NCI-H146 treated with DMSO at 0.1 percent for 48 hours (cell line): ENCODE results near the gene SPDL1.

ENCODE experiments used
- DNase-seq: peaks from one replicate; lab custom pipeline; 2025; ENCODE audit not compliant: unreplicated experiment; lab: John Stamatoyannopoulos, UW

SPDL1 gene

GRCh38 chr5:169583424-169584220, at the start of gene SPDL1:
TSS of gene SPDL1 (plus strand) at chr5:169583773. CDS start at chr5:169588417, 4,644 bp downstream.
- DNase-seq = peak; percentile 77

GRCh38 chr5:169534311-169534880, 49.2 kb upstream of the SPDL1 start:
- DNase-seq = no peak

GRCh38 chr5:169534939-169535338, 48.6 kb upstream of the SPDL1 start:
- DNase-seq = no peak

- DNase-seq = no peak
These were observed 44.6 kb upstream of the SPDL1 start for GRCh38 chr5:169538944-169539343.

GRCh38 chr5:169542811-169543210, 40.8 kb upstream of the SPDL1 start:
- DNase-seq = no peak

GRCh38 chr5:169544264-169544950, 39.2 kb upstream of the SPDL1 start:
- no peak for DNase-seq

- DNase-seq = no peak
These were observed 37.8 kb upstream of the SPDL1 start for GRCh38 chr5:169545762-169546161.

- DNase-seq = no peak
These were observed 37.2 kb upstream of the SPDL1 start for GRCh38 chr5:169546346-169546745.

GRCh38 chr5:169547508-169547907, 36.1 kb upstream of the SPDL1 start:
- DNase-seq = no peak

- no peak for DNase-seq
These were observed 35.3 kb upstream of the SPDL1 start for GRCh38 chr5:169548315-169548714.

GRCh38 chr5:169549453-169550100, 34.0 kb upstream of the SPDL1 start:
- DNase-seq = no peak

- no peak for DNase-seq
These were observed 33.3 kb upstream of the SPDL1 start for GRCh38 chr5:169550227-169550626.

GRCh38 chr5:169551146-169551545, 32.4 kb upstream of the SPDL1 start:
- DNase-seq = no peak

- DNase-seq = no peak
These were observed 31.9 kb upstream of the SPDL1 start for GRCh38 chr5:169551696-169552095.

GRCh38 chr5:169554251-169554650, 29.3 kb upstream of the SPDL1 start:
- no peak for DNase-seq

- DNase-seq = no peak
These were observed 25.7 kb upstream of the SPDL1 start for GRCh38 chr5:169557838-169558237.

- DNase-seq = no peak
These were observed 21.7 kb upstream of the SPDL1 start for GRCh38 chr5:169561893-169562292.

GRCh38 chr5:169563369-169563768, 20.2 kb upstream of the SPDL1 start:
- DNase-seq = no peak

GRCh38 chr5:169566202-169566601, 17.4 kb upstream of the SPDL1 start:
- DNase-seq = no peak

GRCh38 chr5:169567079-169567478, 16.5 kb upstream of the SPDL1 start:
- DNase-seq = no peak

GRCh38 chr5:169569513-169569912, 14.1 kb upstream of the SPDL1 start:
- DNase-seq = no peak

GRCh38 chr5:169571355-169571754, 12.2 kb upstream of the SPDL1 start:
- no peak for DNase-seq
